Stimulated activated CD8-positive, alpha-beta memory T cell treated with anti-CD3 and anti-CD28 coated beads, Interleukin-4, amount 100 ng/mL, for 1 hour (primary cell): ENCODE data around the gene NDUFB2.
"Not testable (repeated sequence)": the region's sequence is repeated elsewhere in the genome, so short reads cannot be mapped to it uniquely, and the experiment has no call there.

Source experiments
- DNase-seq, 2 donors: peaks; one replicate each; pipeline ENCODE4 v3.0.0-alpha.2; 2020; ENCODE audit warnings: low read depth in 2 of 2, low spot score in 1 of 2

Gene NDUFB2

DNA sequence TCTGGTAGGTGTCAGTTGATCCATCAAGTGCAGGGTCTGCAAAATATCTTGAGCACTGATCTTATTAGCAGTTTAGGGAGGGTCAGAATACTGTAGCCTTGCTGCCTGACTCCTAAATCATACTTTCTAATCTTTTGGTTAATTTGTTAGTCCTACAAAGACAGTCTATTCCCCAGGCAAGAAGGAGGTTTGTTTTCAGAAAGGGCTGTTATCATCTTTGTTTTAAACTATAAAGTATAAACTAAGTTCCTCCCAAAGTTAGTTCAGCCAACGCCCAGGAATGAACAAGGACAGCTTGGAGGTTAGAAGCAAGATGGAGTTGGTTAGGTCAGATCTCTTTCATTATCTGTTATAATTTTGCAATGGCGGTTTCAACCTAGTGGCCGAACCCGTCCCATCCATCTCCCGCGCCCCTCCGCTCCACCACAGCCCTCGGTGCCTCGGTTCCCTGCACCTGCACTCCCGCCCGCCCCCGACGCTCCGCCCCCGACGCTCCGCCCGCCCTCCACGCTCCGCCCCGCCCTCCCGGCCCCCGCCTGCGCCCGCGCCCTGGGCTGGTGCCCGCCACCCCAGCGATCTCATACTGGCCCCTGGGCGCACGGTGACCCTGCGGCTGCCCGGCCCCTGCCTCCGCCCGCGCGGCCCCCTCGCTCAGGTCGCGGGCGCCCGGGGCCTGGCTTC is 24.0 kb upstream of the NDUFB2 start, which contains the start of gene ADCK2:
Gene ADCK2, plus strand, starts transcription at position 564 of the 681 bp plus-strand sequence. CDS start 386 bp downstream, outside the sequence.
- DNase-seq = peak in 1 of 2 donors; percentile 41

DNA sequence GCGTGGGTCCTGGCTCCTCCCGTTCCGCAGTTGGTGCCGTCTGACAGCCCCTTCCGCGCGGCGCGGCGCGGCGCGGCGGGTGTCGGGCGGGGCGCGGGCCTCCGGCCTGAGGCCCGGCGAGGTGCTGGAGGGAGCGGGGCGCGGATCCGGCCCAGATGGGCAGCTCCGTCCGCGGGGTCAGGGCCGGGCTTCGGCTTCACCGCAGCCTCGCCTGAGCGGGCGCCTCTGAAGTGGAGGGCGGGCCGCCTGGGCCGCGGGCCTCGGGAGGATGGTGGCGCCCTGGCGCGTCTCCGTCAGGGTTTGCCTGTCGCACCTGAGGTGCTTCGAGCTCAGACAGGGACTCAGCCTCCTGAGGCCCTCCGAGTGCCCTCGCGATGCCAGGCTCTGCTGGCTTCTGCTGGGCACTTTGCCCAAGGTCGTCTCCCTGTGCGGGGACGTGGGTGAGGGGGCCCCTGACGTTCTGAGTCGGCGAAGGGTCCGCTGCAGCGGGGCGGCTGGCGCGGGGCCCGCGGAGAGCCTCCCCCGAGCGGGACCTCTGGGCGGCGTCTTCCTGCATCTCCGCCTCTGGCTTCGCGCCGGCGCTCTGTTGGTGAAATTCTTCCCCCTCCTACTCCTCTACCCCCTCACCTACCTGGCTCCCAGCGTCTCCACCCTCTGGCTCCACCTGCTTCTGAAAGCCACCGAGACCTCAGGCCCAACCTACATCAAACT is 23.3 kb upstream of the NDUFB2 start:
- peak in 1 of 2 donors; percentile 25 for DNase-seq

DNA sequence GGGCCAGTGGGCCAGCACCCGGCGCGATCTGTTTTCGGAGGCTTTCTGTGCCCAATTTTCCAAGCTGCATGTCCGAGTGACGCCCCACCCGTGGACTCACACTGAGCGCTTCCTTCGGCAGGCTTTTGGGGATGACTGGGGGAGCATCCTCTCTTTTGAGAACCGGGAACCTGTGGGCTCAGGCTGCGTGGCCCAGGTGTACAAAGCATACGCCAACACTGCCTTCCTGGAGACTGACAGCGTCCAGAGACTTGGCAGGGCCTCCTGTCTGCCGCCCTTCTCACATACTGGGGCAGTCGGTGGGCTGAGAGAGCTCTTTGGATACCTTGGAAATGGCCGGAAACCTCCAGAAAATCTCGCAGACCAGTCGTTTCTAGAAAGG is 22.7 kb upstream of the NDUFB2 start:
- no peak for DNase-seq

DNA sequence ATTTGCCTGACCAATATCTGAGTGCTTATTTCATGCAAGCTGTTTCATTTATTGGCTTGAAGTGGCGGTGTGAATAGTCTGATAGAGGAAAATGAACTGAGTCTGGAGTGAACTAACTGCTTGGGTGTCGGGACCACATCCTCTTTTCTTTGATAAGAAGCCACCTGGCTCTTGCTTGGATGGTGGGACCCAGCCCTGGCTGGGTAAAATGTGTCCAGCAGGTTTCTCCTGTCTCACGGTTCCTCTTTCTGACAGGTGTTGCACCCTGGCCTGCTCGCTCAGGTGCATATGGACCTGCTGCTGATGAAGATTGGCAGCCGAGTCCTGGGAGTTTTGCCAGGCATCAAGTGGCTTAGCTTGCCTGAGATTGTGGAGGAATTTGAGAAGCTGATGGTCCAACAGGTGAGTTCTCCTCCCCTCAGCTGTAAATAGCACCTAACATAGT is 22.1 kb upstream of the NDUFB2 start:
- DNase-seq = no peak

DNA sequence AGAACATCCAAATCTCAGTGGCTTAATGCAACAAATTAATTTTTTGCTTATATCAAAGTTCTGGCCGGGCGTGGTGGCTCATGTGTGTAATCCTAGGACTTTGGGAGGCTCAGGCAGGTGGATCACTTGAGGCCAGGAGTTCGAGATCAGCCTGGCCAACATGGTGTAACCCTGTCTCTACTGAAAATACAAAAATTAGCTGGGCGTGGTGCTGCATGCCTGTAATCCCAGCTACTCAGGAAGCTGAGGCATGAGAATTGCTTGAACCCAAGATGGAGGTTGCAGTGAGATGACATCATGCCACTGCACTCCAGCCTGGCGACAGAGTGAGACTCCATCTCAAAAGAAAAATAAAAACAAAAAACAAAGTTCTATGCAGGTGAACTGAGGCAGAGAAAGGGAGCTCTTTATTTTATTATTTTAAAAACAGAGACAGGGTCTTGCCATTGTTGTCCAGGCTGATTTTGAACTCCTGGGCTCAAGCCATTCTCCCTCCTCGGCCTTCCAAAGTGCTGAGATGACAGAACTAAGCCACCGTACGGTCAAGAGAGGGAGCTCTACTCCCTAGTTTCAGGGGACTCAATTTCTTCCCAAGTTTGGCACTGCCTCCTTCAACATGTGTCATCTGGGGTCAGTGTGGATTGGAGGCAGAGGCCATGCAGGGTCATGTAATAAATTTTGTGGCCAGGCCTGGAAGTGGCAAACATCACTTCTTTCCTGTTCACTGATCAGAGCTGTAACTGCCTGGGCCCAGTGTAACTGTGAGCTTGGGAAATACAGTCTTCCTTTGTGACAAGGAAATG is 21.4 kb upstream of the NDUFB2 start:
- no peak for DNase-seq

DNA sequence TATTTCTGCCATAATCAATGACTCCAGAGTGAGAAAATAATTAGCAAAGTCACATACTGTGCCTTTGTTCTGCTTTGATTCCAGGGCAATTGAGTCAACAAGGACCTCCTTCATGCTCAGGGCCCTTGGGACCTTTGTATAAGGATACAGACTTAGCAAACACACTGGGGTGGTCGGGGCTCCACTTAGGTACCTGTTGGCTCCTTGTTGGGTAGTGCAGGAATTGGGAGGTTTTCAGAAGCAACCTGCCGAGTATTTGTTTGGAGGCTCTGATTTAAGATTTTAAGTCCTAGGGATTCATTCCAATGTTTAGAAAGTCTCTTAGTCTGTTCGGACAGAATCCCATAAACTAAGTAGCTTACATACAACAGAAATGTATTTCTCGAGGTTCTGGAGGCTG is 20.8 kb upstream of the NDUFB2 start:
- DNase-seq = no peak

DNA sequence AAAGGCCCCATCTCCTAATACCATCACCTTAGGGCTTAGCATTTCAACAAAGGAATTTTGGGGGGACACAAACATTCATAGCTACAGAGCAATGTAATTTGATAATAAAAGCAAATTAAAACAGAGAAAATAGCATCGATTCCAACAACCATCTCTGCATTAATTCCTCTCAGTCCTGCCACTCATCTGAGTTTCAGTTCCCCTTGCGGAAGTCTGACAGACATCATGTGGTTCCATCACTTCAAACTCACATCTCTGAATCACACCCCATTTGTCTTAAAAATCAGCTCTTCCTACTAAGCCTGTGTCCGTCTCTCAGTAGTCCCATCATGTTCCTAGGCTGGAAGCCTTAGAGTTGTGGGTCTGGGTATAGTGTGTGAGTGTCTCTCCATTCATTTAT is 20.2 kb upstream of the NDUFB2 start:
- DNase-seq = no peak

DNA sequence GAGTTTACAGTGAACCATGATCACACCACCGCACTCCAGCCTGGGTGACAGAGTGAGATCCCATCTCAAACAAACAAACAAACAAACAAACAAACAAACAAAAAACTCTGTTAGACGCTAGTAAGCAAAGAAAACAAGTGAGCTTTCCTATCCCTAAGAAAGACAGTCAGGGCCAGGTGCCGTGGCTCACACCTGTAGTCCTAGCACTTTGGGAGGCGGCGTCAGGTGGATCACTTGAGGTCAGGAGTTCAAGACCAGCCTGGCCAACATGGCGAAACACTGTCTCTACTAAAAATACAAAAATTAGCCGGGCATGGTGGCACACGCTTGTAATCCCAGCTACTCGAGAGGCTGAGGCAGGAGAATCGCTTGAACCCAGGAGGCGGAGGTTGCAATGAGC is 19.6 kb upstream of the NDUFB2 start:
- DNase-seq = not testable (repeated sequence)

DNA sequence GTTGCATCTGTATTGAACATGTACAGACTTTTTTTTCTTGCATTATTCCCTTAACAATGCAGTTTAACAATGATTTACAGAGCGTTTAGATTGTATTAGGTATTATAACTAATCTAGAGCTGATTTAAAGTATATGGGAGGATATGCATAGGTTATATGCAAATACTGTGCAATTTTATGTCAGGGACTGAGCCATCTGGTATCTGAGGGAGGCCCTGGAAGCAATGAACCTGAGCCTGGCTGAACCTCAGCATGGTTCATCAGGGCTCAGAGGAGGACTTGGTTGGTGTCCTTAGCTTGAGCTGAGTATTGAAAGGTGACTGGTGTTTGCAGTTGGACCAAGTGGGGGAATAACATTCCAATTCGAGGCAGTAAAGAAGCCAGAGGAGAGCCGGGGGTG is 19.0 kb upstream of the NDUFB2 start:
- DNase-seq = no peak

DNA sequence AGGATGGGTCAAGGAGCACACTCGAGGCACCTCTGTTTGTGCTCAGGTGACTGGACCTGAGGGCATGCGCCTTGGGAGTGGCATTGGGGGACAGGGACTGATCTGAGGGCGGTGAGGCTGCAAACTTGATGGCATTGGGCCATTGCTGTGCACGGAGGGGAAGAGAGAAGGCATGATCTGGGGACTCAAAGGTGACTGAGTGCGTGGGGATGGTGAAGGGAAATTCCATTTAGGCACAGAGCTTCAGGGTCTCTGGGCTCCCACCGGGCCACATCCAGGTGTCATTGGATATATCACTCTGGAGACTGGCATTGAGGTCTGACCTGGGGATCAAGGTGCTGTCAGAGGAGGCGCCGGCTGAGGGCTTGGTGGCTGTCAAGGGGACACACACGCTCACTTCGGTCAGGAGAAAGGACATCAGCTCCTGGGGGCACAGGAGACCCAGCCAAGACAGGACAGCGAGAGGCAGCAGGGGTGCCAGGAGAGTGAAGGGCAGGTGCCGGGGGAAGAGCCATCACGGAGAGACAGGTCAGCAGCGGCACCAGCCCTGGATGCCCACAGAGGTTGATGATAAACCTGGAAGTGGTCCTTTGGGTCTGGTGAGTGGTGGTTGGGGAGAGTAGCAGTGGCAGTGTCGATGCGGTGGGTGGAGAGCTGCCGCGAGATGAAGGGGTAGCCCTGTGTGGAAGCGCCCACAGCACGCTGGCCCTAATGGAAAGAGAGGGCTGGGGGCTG is 18.3 kb upstream of the NDUFB2 start:
- DNase-seq = no peak

DNA sequence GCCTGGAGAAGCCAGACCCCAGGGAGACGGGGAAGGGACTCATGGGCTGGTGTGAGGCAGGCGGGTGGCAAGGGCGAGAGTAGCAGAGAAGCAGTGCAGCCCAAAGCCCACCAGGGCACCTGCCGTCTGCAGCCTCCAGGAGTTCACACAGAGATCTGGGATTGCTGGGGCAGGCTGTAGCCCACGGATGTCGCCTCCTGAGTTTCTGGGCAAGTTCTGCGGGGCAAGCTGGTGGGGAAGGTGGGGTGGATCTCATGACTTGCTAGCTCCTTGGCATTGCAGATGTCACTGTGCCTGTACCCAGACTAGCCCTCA is 17.7 kb upstream of the NDUFB2 start:
- no peak for DNase-seq

DNA sequence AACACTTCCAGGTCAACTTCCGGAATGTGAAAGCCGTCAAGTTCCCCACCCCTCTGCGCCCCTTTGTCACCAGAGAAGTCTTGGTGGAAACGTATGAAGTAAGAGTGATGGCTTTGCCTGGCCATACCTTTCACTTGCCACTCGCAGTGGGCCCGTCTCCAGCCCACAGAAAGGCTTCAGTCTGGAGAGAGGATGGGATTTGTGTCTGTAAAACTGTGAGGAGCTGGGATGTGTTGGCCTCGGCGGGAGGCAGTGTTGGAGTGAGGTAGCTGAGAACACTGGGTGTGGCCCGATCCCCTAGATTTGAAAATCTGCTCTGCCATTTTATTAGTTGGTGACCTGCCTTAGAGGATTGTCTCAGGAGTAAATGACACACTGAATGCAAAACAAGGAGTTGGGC is 17.3 kb upstream of the NDUFB2 start:
- no peak for DNase-seq

DNA sequence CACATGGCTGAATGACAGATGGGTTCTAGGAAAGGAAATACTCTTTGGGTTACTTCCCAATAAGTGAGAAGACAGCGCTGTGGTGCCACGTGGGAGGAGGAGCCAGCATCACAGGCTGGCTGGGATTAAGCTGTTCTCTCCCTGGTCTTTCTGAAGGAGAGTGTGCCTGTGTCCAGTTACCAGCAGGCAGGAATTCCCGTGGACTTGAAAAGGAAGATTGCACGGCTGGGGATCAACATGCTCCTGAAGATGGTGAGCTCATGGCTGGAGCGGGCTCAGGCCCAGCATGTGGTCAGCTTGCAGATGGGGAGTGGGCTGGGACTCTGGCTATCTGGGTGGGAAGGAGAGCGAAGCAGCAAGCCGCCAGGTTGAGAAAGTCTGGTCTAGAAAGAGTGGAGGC is 15.6 kb upstream of the NDUFB2 start:
- DNase-seq = no peak

DNA sequence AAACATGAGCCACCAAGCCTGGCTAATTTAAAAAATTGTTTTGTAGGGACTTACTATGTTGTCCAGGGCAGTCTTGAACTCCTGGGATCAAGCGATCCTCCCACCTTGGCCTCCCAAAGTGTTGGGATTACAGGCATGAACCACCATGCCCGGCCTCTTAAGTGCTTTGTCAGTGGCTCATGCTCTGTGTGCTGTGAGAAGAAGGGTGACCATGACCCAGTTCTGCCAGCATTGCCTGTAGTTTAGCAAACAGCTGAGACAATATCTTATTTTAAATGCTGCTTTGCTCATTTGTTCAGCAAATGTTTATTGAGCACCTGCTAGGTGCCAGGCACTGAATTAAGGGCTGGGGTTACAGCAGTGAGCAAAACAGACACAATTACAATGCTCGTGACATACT is 14.7 kb upstream of the NDUFB2 start:
- no peak for DNase-seq

DNA sequence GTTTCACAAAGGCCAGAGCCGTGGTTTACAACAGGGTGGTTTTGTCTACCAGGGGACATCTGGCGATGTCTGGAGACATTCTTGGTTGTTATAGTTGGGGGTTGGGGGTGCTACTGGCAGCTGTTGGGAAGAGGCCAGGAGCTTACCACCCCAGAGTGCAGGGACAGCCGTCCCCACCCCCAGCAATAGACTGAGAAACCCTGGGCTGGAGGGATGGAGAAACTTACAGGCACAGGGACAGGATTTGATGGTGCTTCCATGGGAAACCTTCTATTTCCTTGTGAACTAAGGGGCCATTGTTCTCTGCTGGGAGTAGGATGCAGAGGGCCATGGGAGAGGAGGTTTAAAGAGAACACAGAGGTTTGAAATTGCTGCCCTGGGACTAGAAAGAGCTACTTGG is 12.9 kb upstream of the NDUFB2 start:
- no peak for DNase-seq

DNA sequence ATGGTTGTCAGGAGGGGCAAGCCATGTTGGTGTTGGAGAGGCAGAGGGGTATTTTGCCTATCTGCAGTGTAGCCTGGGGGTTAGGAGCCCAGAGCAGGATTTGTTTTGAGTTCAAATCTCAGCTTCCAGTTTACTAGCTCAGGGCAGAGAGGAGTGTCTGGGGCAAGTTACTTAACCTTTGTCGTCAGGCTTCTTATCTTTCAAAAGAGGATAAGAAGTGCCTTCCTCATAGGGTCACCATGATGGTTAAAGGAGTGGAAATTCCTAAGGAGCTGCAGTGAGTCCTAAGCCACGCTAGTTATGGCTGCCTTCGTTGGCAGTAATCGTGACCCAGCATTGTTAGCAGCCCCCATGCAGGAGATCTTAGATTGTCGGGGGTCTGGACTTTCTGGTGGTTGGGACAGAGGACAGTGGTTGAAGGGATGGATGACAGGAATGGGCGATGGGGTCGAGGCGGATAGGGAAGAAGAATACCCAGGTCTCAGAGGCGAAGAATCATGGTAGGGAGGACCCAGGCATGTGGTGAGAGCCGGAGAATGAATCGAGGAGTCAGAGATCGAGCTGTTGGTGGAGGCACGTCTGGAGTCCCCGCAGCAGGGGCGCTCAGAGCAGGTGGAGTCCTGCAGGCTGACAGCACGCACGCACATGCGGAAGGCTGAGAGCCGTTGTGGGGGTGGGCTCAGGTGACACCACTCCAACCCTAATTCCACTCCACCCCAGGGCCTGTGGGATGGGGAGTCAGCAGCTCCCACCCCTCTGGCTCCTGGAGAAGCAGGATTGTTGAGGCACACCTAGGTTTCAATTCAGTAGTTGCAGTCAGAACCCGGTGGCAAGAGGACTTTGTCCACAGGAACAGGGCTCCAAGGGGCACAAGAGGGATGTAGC is 12.2 kb upstream of the NDUFB2 start:
- no peak for DNase-seq

DNA sequence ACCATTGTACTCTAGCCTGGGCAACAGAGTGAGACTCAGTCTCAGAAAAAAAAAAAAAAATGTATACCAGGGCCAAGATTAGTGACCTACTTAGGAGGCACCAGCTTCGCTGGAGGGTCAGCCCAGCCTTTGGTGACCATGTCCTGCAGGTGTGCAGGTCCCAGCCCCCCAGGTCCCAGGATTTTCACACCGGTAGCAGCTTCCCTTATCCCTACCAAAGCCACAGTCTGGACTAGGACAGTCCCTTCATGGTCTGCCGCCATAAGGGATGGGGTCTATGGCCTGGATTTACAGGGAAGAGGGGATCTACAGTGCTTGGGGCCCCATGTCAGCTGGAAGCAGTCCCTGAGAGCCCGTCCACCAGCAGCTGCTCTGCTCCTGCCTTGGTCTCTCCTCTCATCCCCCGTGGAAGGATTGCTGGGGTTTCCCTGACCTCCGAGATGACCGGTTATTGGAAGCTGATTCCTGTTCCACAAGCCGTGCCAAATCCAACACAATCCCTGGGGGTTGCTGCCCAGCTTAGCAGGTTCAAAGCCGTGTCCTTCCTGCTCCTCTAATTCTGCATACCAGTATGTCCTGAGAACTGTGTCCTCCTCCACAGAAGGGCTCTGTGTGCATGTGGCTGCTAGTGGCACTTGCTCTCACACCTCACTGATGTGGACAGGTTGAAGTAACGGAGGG is 11.0 kb upstream of the NDUFB2 start:
- no peak for DNase-seq

DNA sequence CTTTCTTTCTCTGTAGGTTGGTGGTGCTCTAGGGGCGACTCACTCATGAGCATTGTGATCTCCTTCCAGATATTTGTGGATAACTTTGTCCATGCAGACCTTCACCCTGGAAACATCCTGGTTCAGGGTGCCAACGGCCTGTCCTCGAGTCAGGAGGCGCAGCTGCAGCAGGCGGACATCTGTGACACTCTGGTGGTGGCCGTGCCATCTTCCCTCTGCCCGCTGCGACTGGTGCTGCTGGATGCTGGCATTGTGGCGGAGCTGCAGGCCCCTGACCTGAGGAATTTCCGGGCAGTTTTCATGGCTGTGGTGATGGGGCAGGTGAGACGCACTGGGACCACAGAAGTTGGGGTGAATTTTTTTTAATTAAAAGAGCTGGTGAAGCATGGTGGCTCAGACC is 9.6 kb upstream of the NDUFB2 start:
- no peak for DNase-seq

DNA sequence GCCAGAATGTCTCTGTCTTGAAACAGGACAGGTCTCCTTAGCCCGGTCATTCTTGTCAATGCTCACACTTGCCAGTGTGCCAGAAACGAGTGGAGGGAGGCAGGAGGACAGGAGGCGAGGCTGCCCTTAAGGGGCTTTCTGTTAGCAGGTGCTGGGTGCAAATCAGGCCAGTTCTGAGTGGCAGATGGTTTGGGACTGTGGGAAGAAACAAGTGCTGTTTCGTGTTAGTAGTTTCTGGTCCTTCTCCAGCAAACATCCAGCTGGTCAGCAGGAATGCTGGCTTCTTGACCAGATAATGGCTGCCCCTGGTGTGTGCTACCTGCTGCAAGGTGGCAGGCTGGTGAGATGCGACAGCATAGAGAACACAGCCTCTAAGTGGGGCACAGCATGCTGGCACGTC is 8.2 kb upstream of the NDUFB2 start:
- DNase-seq = no peak
